ENCODE data around the gene SNX20. TPM values are rescaled to one million over a fixed set of nuclear protein-coding genes. Genes with fewer than 3 reads are reported as not detected.

Gene SNX20
- total RNA-seq, 1 donor from 2014 or later, result not detected

GRCh38 chr16:50622643-50623369 lies 58.3 kb downstream of the SNX20 start:
- Mint-ChIP-seq H3K36me3 (peaks cover 3% of the 10 kb centered on the region), H3K4me3 (no peak overlapping the region), H3K9me3 (no peaks in the 10 kb centered on the region), H3K27ac (peak overlapping the region; percentile 31), H3K27me3 (no peaks in the 10 kb centered on the region), H3K4me1 (ENCODE audit: unreplicated experiment) (peaks cover 14% of the 10 kb centered on the region)
- TF ChIP-seq CTCF (conservative IDR thresholded peaks at IDR 0.05), result no peak
- no peak for DNase-seq (ENCODE audit: extremely low spot score, unreplicated experiment)

GRCh38 chr16:50622029-50622428 lies 59.1 kb downstream of the SNX20 start:
- Mint-ChIP-seq H3K4me3 (no peak overlapping the region), H3K27ac (no peak overlapping the region), H3K27me3 (no peaks in the 10 kb centered on the region), H3K36me3 (peaks cover 10% of the 10 kb centered on the region), H3K4me1 (ENCODE audit: unreplicated experiment) (peaks cover 22% of the 10 kb centered on the region), H3K9me3 (no peaks in the 10 kb centered on the region)
- no peak for TF ChIP-seq CTCF (conservative IDR thresholded peaks at IDR 0.05)
- no peak for DNase-seq (ENCODE audit: extremely low spot score, unreplicated experiment)

Other genes starting within 250 kb of the SNX20 start
- gene NKD1, start 132.9 kb downstream of the SNX20 start, total RNA-seq (ENCODE audit: low replicate concordance), result 33.8 and 43.2 TPM in 2 replicates
- 0.12 and 0.31 TPM in 2 replicates for gene NOD2, start 12.3 kb upstream of the SNX20 start, total RNA-seq (ENCODE audit: low replicate concordance)
- 21.8 and 24.9 TPM in 2 replicates for gene CYLD, start 60.8 kb upstream of the SNX20 start, total RNA-seq (ENCODE audit: low replicate concordance)